HepG2 (cell line): ENCODE data around the gene QSOX2. TPM values are rescaled to one million over a fixed set of nuclear protein-coding genes. Genes with fewer than 3 reads are reported as not detected.

Experiments used
- ATAC-seq: fragments of 200-7000 bp; cut with Tn5 transposase; 3 replicates; pipeline ENCODE4 v1.9.1; 2020; ENCODE audit warnings: mild to moderate bottlenecking, moderate library complexity
- BruUV-seq: library from RNA; stranded (reverse); fragments of 400-500 nt; replicated peaks from 2 replicates; lab custom pipeline; 2021; lab: Mats Ljungman, UMichigan
- CTCF ChIA-PET: fragments of 300-600 bp; formaldehyde crosslinking; extraction: SDS; loops from one replicate; lab custom pipeline; 2021; ENCODE audit warnings: low total read pairs, inconsistent platforms, low intra/inter-chr PET ratio; lab: Yijun Ruan, JAX
- POLR2A ChIA-PET: fragments of 350-600 bp; sonication (Branson Sonifier 250); formaldehyde crosslinking; loops from one replicate; lab custom pipeline; 2020; ENCODE audit warnings: antibody characterized with exemption, inconsistent platforms; lab: Yijun Ruan, JAX
- DNase-seq: peaks from one replicate; pipeline ENCODE4 v3.0.0-alpha.2; 2015; ENCODE audit warnings: low spot score
- FAIRE-seq: peaks from 3 replicates; lab custom pipeline; 2011; peaks lifted over from hg19 to GRCh38; lab: Jason Lieb, UNC
- H2AFZ ChIP-seq: one replicate; pipeline ENCODE4 v1.6.1; 2011; ENCODE audit warnings: low read length, inconsistent platforms
- H3K27ac ChIP-seq: fragments of 300-600 bp; 3 replicates; pipeline ENCODE4 v1.8.0; 2011; ENCODE audit warnings: mixed run types, mild to moderate bottlenecking, mixed read lengths, low read length, inconsistent platforms; ENCODE audit not compliant: insufficient read depth; ENCODE audit errors: extremely low read length
- H3K27me3 ChIP-seq, 2 experiments: fragments of 200-600 bp in 1 of 2; 2 replicates in 1 of 2; 3 replicates in 1 of 2; pipeline versions ENCODE4 v1.6.0 to v1.8.0; 2011; ENCODE audit warnings: low read length in 2 of 2, mild to moderate bottlenecking in 2 of 2, moderate library complexity in 2 of 2, inconsistent platforms in 1 of 2; ENCODE audit not compliant: insufficient read depth in 2 of 2, control insufficient read depth in 1 of 2
- H3K36me3 ChIP-seq, 2 experiments: fragments of 200-600 bp in 1 of 2; replicated peaks in 1 of 2; 2 replicates in 1 of 2; 3 replicates in 1 of 2; pipeline versions ENCODE4 v1.5.1 to v1.8.0; 2011; ENCODE audit warnings: low read length in 2 of 2, inconsistent platforms in 1 of 2; ENCODE audit not compliant: insufficient read depth in 2 of 2, control insufficient read depth in 1 of 2
- H3K4me1 ChIP-seq: 2 replicates; pipeline ENCODE4 v1.5.1; 2012; ENCODE audit warnings: low read length, inconsistent platforms; ENCODE audit not compliant: insufficient read depth
- H3K4me2 ChIP-seq: 2 replicates; pipeline ENCODE4 v1.6.0; 2011; ENCODE audit warnings: low read depth, low read length, inconsistent platforms
- H3K4me3 ChIP-seq, 3 experiments: fragments of 200-600 bp in 1 of 3; sonication (generic), shearing (Covaris generic) in 1 of 3; replicated peaks in 1 of 3; 2 replicates each; pipeline ENCODE4 v1.5.1; 2011 to 2016; ENCODE audit warnings: low read length in 3 of 3, inconsistent platforms in 2 of 3, low read depth in 2 of 3, mild to moderate bottlenecking in 2 of 3, control low read depth in 1 of 3, mixed read lengths in 1 of 3; ENCODE audit not compliant: insufficient read depth in 1 of 3
- H3K79me2 ChIP-seq: one replicate; pipeline ENCODE4 v1.6.1; 2011; ENCODE audit warnings: low read length, inconsistent platforms; ENCODE audit not compliant: insufficient read depth
- H3K9ac ChIP-seq: 2 replicates; pipeline ENCODE4 v1.6.0; 2011; ENCODE audit warnings: mild to moderate bottlenecking, low read depth, low read length, inconsistent platforms; ENCODE audit not compliant: insufficient read depth
- H3K9me3 ChIP-seq: 2 replicates; pipeline ENCODE4 v1.5.1; 2012; ENCODE audit warnings: mild to moderate bottlenecking, low read length
- H4K20me1 ChIP-seq: 2 replicates; pipeline ENCODE4 v1.6.0; 2011; ENCODE audit warnings: inconsistent platforms, mild to moderate bottlenecking, low read length, moderate library complexity; ENCODE audit not compliant: insufficient read depth
- ZNF766 ChIP-seq: sonication (generic); formaldehyde crosslinking; IDR thresholded peaks from 2 replicates; pipeline ENCODE4 v1.5.0; 2020; ENCODE audit warnings: missing genetic modification reagents, borderline replicate concordance
- WGBS: methylation state at CpG from one replicate; pipeline ENCODE4 v1.1.6; 2017; ENCODE audit warnings: low lambda C conversion rate; 5-methylcytosine and 5-hydroxymethylcytosine counted together
- in situ Hi-C: cut with HindIII; loops from 2 replicates; pipeline ENCODE4 v1.10.0; 2017; ENCODE audit warnings: low pct_unique_long_range_greater_than_20kb; ENCODE audit not compliant: extremely low pct_ligation_motif_present
- intact Hi-C: fragments of 100-400 bp; cut with micrococcal nuclease; formaldehyde crosslinking; loops from one replicate; pipeline ENCODE4 v1.10.0; 2022; ENCODE audit not compliant: unreplicated experiment
- polyA plus RNA-seq, 8 experiments: library from polyadenylated mRNA; depleted of rRNA in 3 of 8; stranded (reverse) in 7 of 8; unstranded in 1 of 8; fragments of >200 nt; fragmentation: Illumina TruSeq in 4 of 8; extraction: Trizol in 4 of 8; gene quantifications; 2 replicates each; pipeline versions ENCODE4 v1.2.1 to v1.2.3, GENCODE V29; 2011 to 2016; ENCODE audit warnings: low read depth in 4 of 8, missing spikeins in 1 of 8, mixed read lengths in 1 of 8; ENCODE audit not compliant: insufficient read depth in 1 of 8
- total RNA-seq, 5 experiments: library from RNA; depleted of rRNA; stranded (reverse); fragments of >200 nt; fragmentation: Illumina TruSeq; extraction: Trizol; gene quantifications; 2 replicates each; pipeline ENCODE4 v1.2.3, GENCODE V29; 2016; ENCODE audit warnings: low read depth in 1 of 5
- TF ChIP-seq, protein P1 (sequence below): sonication (generic); formaldehyde crosslinking; IDR thresholded peaks from 2 replicates; pipeline ENCODE4 v1.5.0; 2020; ENCODE audit warnings: mild to moderate bottlenecking, missing genetic modification reagents
- TF ChIP-seq, protein P2 (sequence below): IDR thresholded peaks from 2 replicates; pipeline ENCODE4 v1.6.1; 2016; ENCODE audit warnings: control low read depth

QSOX2 gene
- total and polyA plus RNA-seq, 2 of the 13 experiments (the other 11 are each of a cell fraction or from before 2014, with no cell fraction given) = 27.1 to 42.1 TPM

DNA sequence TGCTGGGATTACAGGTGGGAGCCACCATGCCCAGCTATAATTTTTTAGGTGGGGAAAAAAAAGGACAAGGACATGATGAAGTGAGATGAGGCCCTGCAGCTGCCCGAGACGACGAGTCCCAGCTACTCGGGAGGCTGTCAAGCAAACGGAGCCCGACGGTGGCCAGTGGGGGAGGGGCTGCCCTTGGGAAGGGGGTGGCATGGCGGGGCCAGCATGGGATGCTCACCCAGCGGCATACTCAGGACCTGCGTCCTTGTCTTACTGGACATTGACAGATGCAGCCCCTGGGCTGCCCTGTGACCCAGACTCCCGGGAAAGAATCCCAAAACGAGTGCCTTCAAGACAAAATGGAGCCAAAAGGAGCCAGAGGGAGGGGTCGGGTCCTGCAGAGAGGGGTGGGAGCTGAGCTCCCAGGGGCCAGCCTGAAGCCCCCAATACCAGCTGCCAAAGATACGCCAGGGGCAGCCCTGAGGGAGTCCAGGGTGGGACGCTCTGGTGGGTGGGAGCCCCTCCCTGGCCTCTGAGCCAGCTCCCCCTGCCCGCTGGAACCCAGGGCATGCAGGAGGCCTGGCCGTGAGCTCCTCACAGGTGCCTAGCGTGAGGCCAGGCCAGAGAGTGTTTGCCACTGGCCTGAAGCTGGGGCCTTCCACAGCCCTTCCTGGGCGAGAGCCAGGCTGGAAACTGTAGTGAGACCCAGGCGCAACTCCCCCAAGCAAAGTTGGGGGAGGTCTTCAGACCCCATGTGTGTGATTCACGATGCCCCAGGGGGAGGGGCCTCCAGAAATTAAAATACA, 42.5 kb upstream of the QSOX2 start:
- Histone ChIP-seq H3K79me2 (no peaks in the 10 kb centered on the region), H3K4me3 (no peak overlapping the region), H3K4me1 (peaks cover 8% of the 10 kb centered on the region; the same call in 1 of the 2 replicates), H2AFZ (no peak overlapping the region), H3K27me3 (peaks cover 17 to 76% of the 10 kb centered on the region in 2 experiments), H3K9me3 (no peaks in the 10 kb centered on the region), H3K36me3 (no peaks in the 10 kb centered on the region), H3K9ac (no peak overlapping the region), H3K27ac (no peak overlapping the region), H3K4me2 (no peak overlapping the region), H4K20me1 (no peaks in the 10 kb centered on the region)
- FAIRE-seq (no peak), DNase-seq (no peak), ATAC-seq (no peak)
- TF ChIP-seq, protein P1, sequence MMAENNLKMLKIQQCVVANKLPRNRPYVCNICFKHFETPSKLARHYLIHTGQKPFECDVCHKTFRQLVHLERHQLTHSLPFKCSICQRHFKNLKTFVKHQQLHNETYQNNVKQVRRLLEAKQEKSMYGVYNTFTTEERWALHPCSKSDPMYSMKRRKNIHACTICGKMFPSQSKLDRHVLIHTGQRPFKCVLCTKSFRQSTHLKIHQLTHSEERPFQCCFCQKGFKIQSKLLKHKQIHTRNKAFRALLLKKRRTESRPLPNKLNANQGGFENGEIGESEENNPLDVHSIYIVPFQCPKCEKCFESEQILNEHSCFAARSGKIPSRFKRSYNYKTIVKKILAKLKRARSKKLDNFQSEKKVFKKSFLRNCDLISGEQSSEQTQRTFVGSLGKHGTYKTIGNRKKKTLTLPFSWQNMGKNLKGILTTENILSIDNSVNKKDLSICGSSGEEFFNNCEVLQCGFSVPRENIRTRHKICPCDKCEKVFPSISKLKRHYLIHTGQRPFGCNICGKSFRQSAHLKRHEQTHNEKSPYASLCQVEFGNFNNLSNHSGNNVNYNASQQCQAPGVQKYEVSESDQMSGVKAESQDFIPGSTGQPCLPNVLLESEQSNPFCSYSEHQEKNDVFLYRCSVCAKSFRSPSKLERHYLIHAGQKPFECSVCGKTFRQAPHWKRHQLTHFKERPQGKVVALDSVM (CRISPR knock-in tag) = no peak
- TF ChIP-seq, protein P2, sequence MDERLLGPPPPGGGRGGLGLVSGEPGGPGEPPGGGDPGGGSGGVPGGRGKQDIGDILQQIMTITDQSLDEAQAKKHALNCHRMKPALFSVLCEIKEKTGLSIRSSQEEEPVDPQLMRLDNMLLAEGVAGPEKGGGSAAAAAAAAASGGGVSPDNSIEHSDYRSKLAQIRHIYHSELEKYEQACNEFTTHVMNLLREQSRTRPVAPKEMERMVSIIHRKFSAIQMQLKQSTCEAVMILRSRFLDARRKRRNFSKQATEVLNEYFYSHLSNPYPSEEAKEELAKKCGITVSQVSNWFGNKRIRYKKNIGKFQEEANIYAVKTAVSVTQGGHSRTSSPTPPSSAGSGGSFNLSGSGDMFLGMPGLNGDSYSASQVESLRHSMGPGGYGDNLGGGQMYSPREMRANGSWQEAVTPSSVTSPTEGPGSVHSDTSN = no peak
- TF ChIP-seq ZNF766 (CRISPR knock-in tag) = no peak
- BruUV-seq = no TSS peak
- in situ Hi-C loops (loop anchor here (10.0 kb wide), 1 partner anchor 113 kb away; no protein-coding TSS in a partner anchor), intact Hi-C loops (no loop called here)
- WGBS = 30% methylated on average over 13 of the region's 21 CpGs
- ChIA-PET POLR2A (interaction anchor here (1.6 kb wide), 1 partner anchor 21 kb away, joined by 4 read pairs; no protein-coding TSS in a partner anchor), CTCF (no interaction called here)
